Measurements from ENCODE around the gene OPRM1.

Gene OPRM1

GRCh38 chr6:154243793-154244750, 205.0 kb downstream of the OPRM1 start:
- no peak for DNase-seq

- DNase-seq: no peak
These were observed 206.5 kb downstream of the OPRM1 start for GRCh38 chr6:154245506-154245905.

GRCh38 chr6:154246723-154247118, 207.7 kb downstream of the OPRM1 start:
- no peak for DNase-seq

DNA sequence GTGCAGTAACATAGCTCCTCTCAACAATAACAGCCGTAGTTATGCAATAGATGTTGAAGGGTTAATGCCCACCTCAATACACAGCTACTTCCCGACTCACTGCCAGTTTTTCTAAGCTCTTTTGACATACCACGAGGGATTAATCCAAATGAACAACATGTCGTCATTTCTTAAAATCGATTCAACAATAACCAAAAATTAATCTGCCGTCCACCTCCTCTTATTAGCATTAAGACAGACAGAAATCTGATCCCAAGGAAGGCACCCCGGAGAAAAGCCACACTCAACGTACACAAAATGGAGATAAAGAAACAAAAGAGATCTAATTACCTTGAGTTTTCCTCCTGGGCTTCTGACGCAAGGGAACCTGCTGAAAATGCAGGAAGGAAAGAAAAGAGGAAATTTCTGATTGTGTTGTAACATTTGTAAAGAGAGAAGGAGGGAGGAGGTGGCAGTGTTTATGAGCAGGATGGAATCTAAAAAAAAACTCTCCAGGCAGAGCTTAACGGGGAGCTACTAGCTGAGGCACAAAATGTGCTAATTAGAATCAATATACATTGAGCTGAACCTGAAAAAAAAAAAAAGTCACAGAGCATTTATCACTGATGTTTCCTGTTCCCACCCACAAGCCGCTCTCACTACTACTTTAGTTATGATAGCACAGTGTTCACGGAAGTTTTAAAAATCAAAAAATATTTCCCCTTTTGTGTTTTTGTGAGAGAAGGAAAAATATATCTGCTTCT, 208.2 kb downstream of the OPRM1 start:
- DNase-seq: no peak

- no peak for DNase-seq
These were observed 210.7 kb downstream of the OPRM1 start for GRCh38 chr6:154249499-154250298.

DNA sequence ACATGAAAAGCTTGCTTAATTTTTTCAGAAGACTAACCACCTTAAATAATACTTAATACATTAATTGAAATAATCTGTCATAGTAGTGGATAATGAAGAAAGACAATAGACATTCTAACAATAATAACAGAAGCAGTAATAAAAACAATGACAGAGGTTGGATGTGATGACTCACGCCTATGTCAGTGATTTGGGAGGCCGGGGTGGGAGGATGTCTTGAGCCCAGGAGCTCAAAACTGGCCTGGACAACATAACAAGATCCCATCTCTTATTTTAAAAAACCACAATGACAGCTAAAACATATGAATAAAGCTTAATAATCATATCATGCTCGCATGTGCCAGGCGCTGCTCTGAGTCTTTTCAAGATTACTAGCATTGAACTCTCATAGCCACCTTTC, 212.1 kb downstream of the OPRM1 start:
- DNase-seq: no peak

DNA sequence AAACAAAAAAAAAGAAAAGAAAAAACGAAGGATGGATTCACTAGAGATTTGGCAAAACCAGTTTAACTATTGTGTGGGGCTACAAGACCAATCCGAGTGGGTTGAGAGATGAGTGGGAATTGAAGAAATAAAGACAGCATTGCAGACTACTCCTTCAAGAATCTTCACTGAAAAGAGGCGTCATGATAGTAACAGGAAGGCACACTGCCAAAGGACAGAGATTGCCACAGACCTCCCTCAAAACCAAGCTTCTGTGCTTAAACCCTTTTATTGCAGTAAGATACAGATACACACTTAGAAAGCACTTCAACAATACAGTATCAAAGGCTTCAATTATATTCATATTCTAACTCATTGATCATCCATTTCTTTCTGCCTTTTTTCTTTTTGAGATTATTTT, 213.6 kb downstream of the OPRM1 start:
- no peak for DNase-seq

GRCh38 chr6:154257067-154257466, 218.0 kb downstream of the OPRM1 start:
- no peak for DNase-seq

DNA sequence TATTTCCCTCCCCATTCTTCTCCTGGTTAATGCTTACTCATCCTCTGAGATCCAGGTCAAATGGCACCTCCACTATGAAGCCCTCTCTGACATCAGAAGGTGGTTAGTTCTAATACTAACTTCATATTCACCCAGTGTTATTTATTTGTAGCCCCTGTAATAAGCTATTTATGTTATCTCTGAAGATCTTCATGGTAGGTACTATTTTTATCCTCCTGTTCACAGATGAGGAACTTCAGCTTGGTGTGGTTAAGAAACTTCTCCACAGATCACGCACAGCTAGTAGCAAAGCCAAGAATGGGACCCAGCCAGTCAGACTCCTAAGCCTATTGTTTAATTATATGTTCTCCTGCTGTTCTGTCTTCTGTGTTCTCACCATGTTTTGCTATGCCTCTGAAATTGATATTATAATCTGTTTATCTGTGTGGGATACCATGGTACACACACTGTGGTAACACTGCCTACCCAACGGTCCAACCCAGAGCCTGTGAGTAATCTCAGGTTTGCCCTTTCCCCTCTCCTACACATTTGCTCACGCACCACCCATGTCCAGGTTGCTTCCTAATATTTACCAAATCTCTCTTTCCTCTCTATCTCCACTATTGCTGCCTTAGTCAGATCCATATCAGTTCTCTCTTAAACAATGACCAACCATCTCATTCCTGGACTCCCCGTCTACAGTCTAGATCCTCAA, 219.2 kb downstream of the OPRM1 start:
- DNase-seq: no peak

GRCh38 chr6:154261688-154262397, 222.8 kb downstream of the OPRM1 start:
- DNase-seq: no peak

DNA sequence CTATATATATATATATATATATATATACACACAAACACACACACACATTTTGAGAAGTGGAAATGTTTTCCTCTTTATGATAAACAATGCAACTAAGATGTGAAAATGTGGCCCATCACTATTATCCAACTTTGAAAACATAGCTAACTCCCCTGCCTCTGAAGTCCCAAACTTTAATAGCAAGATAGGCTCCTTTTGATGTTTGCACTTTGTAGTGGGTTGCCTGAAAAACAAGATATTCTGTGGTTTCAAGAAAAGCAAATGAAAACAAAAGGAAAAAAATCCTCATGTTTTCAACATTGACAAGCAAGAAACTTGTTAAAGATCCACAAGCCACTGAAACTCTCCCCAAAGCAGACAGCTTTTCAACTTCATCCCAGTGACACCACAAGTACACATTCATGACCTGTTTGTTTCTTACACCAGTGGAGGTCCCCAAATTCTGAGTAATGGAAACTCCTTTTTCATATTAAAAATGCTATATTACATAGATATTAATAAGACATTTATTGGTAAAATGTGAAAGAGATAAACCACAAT, 227.6 kb downstream of the OPRM1 start:
- no peak for DNase-seq

GRCh38 chr6:154267508-154268106, 228.6 kb downstream of the OPRM1 start:
- no peak for DNase-seq

- DNase-seq: no peak
These were observed 229.4 kb downstream of the OPRM1 start for GRCh38 chr6:154268486-154268885.

DNA sequence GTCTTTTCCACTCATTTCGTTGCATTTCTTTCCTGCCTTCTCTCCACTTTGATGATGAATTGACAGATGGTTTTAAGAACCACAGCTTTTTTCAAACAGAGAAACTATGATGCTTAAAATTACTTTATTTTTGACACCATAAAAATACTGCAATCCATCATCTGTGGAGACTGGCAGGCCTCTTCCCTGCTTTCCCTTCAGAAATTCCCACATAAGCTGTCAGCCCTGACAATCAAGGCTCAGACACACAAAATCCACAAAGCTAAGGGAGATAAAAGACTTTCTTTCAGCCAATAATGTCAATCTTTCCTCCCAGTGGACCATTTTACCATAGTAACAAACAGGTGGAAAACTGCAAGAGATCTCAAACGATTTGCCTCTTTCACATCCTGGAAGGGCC, 235.1 kb downstream of the OPRM1 start:
- DNase-seq: no peak

GRCh38 chr6:154276810-154277628, 238.0 kb downstream of the OPRM1 start:
- DNase-seq: no peak

DNA sequence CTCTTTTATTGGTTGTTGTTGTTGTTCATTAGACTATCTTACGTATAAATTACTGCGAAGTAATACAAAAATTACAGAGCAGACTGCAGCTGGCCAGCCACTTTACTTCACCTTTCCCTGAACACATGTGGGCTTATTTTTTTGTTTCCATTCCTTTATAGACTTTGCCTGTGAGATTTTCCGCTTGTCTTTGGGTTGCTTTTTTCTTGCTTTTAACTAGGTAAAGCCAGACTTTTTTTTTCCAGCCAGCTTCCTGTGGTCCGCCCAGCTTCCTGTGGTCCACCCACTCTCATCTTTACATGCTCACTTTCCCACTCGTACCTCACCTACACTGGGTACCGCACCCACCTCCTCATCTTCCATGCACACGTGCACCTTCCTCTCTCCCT, 238.6 kb downstream of the OPRM1 start:
- no peak for DNase-seq

DNA sequence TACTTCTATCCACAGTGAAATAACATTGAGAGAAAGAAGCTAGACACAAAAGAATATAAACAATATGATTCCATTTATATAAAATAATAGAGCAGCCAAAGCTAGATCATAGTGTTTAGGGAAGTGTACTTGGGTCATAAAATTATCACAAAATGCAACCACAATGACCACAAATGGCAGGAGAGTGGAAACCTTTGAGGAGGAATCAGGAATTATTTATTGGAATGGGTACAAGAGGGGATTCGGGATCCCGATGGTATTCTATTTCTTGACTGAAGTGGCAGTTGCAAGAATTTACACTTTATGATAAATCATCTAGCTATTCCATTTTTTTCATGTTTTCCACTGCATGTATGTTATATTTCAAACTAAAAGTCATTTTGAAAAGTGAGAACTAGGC, 241.5 kb downstream of the OPRM1 start:
- no peak for DNase-seq

DNA sequence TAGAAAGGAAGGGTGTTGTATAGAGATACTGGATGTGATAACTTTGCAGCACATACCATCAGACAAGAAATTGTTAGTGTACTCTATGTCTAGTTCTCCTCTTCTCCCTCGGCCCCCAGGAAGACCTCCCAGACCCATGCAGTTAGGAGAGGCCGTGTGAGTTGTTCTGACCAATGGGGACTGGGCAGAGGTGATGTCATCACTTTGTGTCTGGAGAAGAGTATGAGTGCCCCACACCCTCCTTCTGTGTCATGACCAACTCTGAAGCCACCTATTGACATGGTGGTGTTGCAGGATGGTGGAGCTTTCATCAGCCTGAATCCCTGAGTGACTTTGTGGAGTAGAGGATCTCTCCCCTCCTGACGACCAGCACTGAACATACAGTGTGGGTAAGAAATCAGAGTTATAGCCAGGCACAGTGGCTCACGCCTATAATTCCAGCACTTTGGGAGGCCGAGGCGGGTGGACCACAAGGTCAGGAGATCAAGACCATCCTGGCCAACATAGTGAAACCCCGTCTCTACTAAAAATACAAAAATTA, 245.3 kb downstream of the OPRM1 start:
- DNase-seq: no peak

- no peak for DNase-seq
These were observed 246.8 kb downstream of the OPRM1 start for GRCh38 chr6:154285826-154286225.

Measured in activated CD8-positive, alpha-beta memory T cell treated with anti-CD3 and anti-CD28 coated beads for 24 hours (primary cell).